IPS-18a (cell line): ENCODE data around the gene NCOA5.
A peak's percentile ranks its signal among the peaks of the same experiment; 100 is the strongest.

Experiments used
- H3K27ac ChIP-seq: one replicate; pipeline ENCODE4 v1.5.1; 2013; ENCODE audit warnings: low read length
- H3K27me3 ChIP-seq: one replicate; pipeline ENCODE4 v1.6.1; 2013; ENCODE audit warnings: mild to moderate bottlenecking, low read length; ENCODE audit not compliant: control insufficient read depth, insufficient read depth
- H3K36me3 ChIP-seq: one replicate; pipeline ENCODE4 v1.6.1; 2013; ENCODE audit warnings: low read depth, low read length; ENCODE audit not compliant: control insufficient read depth
- H3K4me1 ChIP-seq: one replicate; pipeline ENCODE4 v1.6.1; 2013; ENCODE audit warnings: low read depth, low read length; ENCODE audit not compliant: control insufficient read depth
- H3K4me3 ChIP-seq: one replicate; pipeline ENCODE4 v1.5.1; 2013; ENCODE audit warnings: low read length
- H3K9ac ChIP-seq: one replicate; pipeline ENCODE4 v1.6.1; 2013; ENCODE audit warnings: mild to moderate bottlenecking, low read length, moderate library complexity
- H3K9me3 ChIP-seq: one replicate; pipeline ENCODE4 v1.6.1; 2013; ENCODE audit warnings: low read depth, low read length; ENCODE audit not compliant: control insufficient read depth

NCOA5 gene

DNA sequence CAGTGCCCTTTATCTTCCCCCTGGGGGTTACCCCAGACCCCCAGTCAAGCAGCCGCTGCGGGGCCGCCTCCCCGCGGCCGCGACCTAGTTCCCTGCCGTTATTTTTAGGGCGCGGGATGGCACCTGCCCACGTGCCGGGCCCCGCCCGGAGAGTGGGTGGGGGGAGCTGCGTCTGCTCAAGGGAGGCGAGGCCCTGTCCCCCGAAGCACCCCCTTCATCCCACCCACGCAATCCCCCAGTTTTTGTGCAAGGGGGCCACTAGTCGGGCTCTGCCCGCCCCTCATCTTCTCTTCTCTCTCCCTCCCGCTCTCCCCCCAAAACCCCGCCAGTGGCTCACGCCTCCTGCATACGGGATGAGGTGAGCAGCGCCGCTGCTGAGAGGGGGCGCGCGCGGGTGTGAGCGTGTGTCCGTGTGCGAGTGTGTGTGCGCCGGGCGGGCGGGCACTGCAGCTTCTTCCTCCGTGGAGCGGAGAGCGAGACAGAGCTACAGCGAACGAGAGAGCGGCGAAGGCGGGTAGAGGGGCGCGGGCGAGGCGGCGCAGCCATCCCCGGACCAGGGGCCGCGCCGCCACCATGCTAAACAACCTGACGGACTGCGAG, 60.9 kb downstream of the NCOA5 start, which contains the start of gene SLC12A5:
SLC12A5 (plus strand) TSS at position 444 of the 600 bp plus-strand sequence; CDS start at position 574, 130 bp downstream.
- Histone ChIP-seq H3K27me3 (peaks cover 100% of the 10 kb centered on the region), H3K4me1 (no peaks in the 10 kb centered on the region), H3K9me3 (no peaks in the 10 kb centered on the region), H3K27ac (no peak within 1 kb of the TSS), H3K4me3 (no peak within 1 kb of the TSS), H3K9ac (no peak within 1 kb of the TSS), H3K36me3 (no peaks in the 10 kb centered on the region)

DNA sequence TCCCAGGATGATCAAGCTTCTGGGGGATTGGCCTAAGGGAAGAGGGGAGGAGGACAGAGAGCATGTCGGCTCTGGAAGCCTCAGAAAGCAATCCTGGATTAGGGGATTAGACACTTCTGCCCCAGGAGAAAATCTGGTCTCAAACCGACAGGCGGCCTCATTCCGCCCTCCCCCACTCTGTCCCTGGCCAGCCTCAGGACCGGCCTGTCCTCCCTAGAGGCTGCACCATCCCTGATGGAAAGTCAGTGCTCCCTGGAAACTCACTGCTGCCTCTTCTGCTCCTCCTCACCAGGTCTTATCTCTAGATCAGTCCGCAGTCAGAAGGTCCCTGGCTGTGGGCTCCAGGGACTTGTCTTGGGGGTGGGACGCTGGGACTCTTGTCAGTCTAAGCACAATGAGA, 61.7 kb downstream of the NCOA5 start:
- Histone ChIP-seq H3K4me3 (no peak overlapping the region), H3K36me3 (no peaks in the 10 kb centered on the region), H3K4me1 (no peaks in the 10 kb centered on the region), H3K9me3 (no peaks in the 10 kb centered on the region), H3K9ac (no peak overlapping the region), H3K27ac (no peak overlapping the region), H3K27me3 (peaks cover 100% of the 10 kb centered on the region)

DNA sequence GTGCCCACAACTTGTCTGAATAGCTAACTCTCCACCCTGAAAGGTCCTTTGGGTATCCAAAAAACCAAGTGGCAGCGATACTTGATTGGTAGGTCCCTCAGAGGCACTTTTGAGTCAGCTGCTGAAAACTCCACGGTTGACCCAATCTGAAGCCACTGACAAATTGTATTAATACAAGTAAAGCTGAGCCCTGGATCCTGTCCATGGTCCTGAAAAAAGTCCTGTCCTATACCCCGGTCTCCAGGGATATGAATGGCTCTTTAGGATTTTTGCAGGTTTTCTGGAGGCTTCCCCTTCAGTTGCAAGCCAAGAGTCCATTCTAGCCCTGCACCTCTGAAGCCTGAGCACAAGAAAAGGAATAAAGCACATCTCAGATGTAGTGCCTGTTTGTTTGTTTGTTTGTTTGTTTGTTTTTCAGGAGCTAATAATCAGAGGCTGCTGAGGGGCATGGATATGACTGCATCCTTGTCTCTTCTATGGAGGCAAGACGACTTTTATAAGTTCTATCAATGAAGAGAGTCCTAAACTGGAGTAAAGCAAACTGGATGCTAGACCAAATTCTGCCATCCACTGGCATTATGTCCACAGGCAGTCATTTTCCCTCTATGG, 62.4 kb downstream of the NCOA5 start:
- Histone ChIP-seq H3K4me1 (no peaks in the 10 kb centered on the region), H3K4me3 (no peak overlapping the region), H3K27me3 (peaks cover 94% of the 10 kb centered on the region), H3K27ac (no peak overlapping the region), H3K36me3 (no peaks in the 10 kb centered on the region), H3K9ac (no peak overlapping the region), H3K9me3 (no peaks in the 10 kb centered on the region)

DNA sequence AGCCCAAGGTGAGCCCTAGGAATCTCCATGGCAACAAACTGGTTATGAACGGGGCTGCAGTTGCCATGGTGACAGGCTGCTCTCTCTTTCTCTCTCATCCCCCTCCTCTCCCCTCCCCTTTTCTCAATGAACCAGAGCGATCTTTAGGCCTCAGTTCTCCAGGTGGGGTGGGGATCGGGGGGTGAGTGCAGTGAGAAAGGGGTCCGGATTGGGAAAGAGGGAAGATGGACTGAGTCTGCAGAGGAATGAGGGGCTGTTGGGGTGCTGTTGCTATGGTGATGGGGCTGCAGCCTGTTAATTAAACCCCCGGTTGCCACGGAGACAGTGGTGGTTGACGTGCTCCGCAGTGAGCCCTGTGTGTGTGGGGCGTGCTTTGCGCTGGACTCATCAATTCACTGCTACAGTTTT, 64.4 kb downstream of the NCOA5 start:
- peaks cover 80% of the 10 kb centered on the region for H3K27me3 ChIP-seq

DNA sequence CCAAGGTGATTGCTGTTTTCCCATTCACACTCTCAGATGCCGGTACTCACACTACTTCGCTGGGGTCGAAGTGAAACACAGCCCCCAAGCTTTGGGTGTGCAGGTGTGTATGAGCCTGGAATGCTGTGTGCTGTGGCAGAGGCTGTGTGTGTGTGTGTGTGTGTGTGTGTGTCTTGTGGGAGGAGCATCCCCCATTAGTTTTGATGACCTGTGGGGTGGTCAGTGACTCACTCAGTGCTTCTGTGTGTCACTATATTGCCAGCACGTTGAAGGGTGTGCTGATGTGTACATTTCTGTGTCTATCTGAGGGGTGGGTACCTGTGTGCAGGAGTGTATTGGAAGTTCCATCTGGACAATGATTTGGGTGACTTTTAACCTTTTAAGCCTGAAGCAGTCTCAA, 65.8 kb downstream of the NCOA5 start:
- Histone ChIP-seq H3K27ac (no peak overlapping the region), H3K9ac (no peak overlapping the region), H3K4me3 (no peak overlapping the region), H3K9me3 (no peaks in the 10 kb centered on the region), H3K27me3 (peaks cover 67% of the 10 kb centered on the region), H3K4me1 (no peaks in the 10 kb centered on the region), H3K36me3 (no peaks in the 10 kb centered on the region)

More for the DNA sequence above, 64.4 kb downstream of the NCOA5 start:
- Histone ChIP-seq H3K9ac (no peak overlapping the region), H3K36me3 (no peaks in the 10 kb centered on the region), H3K27ac (no peak overlapping the region), H3K9me3 (no peaks in the 10 kb centered on the region), H3K4me3 (no peak overlapping the region), H3K4me1 (no peaks in the 10 kb centered on the region)

DNA sequence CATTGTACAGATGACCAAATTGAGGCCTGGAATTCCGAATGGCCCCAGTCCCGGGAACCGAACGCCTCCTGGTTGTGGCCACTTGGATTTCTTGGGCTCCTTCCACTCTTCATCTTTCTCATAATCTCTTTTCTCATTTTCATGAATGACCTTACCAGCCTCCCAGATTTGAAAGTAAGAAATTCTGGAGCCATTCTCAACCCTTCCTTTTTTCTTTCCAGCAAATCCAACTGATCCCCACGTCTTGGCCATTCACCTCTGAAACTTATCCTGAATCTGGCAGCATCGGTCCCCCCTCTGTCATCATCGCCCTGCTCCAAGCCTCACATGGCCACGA, 66.6 kb downstream of the NCOA5 start:
- Histone ChIP-seq H3K4me1 (no peaks in the 10 kb centered on the region), H3K27ac (no peak overlapping the region), H3K36me3 (no peaks in the 10 kb centered on the region), H3K9ac (no peak overlapping the region), H3K9me3 (no peaks in the 10 kb centered on the region), H3K4me3 (no peak overlapping the region), H3K27me3 (peaks cover 58% of the 10 kb centered on the region)

DNA sequence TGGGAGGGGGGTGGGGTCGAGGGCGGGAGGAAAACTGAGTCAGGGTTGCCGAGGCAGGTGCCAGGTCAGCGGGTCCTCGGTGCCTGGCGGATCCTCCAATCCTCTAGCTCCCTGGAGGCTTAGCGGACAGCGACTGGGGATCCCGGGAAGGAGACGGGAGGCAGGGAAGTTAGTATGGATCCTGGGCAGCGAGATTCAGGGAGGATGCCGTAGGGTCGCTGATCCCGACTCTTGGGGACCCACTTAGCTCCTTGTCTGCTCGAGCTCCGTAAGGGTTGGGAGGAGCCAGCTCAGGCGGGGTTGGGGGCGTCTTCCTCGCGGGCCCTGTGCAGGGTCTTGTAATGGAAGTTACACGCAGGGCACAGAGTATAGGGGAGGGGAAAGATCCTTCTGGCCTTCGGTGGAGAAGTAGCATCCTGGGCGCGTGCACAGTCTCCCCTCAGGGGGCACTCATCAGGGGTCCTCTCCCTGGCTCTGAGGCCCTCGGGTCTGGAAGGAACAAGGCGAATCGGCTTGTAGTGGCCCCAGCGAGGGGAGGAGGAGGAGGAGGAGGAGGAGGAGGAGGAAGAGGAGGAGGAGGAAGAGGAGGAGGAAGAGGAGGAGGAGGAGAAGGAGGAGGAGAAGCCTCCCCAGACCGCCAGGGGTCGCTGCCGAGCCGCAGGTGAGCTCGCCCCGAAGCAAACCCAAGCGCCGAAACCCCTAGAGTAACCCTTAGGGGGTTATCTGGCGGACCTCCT, 67.2 kb downstream of the NCOA5 start:
- H3K36me3 ChIP-seq: no peaks in the 10 kb centered on the region
- H3K4me3 ChIP-seq: peak overlapping the region; percentile 65
- no peaks in the 10 kb centered on the region for H3K4me1 ChIP-seq
- peaks cover 52% of the 10 kb centered on the region for H3K27me3 ChIP-seq
- H3K9me3 ChIP-seq: no peaks in the 10 kb centered on the region
- H3K9ac ChIP-seq: no peak overlapping the region
- no peak overlapping the region for H3K27ac ChIP-seq

DNA sequence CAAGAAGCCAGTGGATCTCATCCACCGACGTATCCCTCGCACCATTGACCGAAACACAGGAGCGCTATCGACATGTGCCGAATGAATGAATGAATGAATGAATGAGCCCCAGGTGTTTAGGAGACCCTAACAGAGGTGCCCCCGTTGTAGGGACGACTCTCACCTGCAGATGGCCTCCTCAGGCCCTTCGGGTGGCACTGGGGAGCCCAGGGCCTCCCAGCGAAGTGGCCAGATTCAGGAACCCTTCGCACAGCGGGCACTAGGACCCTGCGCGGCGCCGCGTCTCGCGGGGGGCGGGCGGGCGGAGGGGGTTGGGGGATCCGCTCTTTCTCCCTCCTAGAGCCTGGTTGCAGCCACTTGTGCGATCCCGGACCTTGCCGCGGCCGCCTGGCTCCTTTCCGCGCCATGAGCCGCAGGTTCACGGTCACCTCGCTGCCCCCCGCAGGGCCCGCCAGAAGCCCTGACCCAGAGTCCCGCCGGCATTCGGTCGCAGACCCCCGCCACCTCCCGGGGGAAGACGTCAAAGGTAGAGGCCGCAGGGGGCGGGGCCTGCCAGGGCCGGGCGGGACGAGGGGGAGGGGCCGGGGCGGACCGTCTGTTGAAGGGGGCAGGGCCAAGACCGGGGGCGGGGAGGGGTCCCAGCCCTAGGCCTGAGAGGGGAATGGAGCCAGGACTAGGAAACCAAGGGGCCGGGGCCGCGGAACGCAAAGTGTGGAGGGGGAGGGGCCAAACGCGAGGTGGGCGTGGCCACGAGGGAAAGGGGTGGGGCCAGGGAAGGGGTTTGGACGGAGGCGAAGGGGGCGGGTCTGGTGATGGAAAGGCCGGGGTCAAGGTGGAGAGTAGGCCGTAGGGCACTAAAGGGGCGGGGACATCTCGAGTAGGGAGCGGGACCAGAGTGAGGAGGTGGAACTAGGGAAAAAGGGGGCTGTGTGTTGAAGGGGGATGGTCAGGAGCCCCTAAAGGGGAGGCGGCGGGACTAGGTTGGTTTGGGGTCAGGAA, 68.1 kb downstream of the NCOA5 start:
- H3K27ac ChIP-seq: no peak overlapping the region
- no peaks in the 10 kb centered on the region for H3K36me3 ChIP-seq
- peak overlapping the region; percentile 65 for H3K4me3 ChIP-seq
- no peaks in the 10 kb centered on the region for H3K4me1 ChIP-seq
- no peaks in the 10 kb centered on the region for H3K9me3 ChIP-seq
- peak overlapping the region; percentile 29 for H3K9ac ChIP-seq
- peaks cover 43% of the 10 kb centered on the region for H3K27me3 ChIP-seq

DNA sequence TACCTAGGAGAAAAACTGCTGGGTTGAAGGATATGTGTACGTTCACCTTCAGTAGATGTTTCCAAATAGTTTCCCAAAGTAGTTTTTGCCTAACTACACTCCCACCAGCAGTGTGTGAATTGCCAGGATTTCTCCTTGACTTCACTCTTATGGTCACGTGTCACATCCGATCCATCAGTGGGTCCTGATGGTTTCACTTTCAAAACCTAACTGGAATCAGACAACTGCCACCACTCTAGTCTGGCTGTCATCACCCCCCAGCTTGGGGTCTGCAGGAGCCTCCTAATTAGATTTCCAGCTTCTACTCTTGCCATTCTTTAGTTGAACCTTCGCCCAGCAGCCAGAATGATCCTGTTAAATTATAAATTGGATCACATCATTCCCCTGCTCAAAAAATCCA, 69.2 kb downstream of the NCOA5 start:
- Histone ChIP-seq H3K4me3 (no peak overlapping the region), H3K9me3 (no peaks in the 10 kb centered on the region), H3K27me3 (peaks cover 32% of the 10 kb centered on the region), H3K4me1 (no peaks in the 10 kb centered on the region), H3K27ac (no peak overlapping the region), H3K36me3 (no peaks in the 10 kb centered on the region), H3K9ac (no peak overlapping the region)

DNA sequence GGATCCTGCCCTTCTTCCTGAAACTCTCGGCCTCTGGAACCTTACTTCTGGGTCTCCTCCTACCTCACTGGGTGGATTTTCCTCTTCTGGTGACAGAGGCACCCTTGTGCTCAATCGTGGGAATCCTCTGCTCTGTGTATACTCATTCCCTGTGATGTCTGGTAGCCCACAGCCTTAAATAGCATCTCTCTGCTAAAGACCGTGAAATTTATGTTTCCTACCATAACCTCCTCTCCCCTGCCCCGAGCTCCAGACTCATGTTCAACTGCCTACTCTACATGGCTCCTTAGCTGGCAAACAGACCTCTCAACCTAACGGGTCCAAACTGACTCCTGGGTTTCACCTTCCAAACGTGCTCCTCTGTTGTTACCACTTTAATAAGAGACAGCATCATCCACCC, 71.2 kb downstream of the NCOA5 start:
- Histone ChIP-seq H3K9me3 (no peaks in the 10 kb centered on the region), H3K9ac (no peak overlapping the region), H3K27me3 (peaks cover 21% of the 10 kb centered on the region), H3K36me3 (no peaks in the 10 kb centered on the region), H3K27ac (no peak overlapping the region), H3K4me3 (no peak overlapping the region), H3K4me1 (no peaks in the 10 kb centered on the region)

DNA sequence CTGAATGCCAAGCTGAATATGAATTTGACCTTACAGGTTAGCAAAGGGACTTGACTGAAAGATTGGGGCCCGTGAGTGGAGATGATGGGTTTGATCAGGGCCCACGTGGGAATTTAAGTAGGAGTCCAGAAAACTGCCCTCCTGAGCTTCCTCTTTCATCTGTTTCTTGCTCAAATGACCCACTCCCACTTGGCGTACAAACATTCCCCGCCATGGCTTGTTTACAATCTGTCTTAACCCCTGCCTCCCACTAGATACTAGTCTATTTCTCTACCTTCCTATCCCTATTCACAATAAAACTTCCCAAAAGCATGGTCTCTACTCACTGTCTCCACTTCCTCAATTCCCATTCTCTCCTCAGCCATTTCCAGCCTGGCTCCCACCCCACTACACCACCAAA, 71.7 kb downstream of the NCOA5 start:
- Histone ChIP-seq H3K27me3 (peaks cover 21% of the 10 kb centered on the region), H3K4me1 (no peaks in the 10 kb centered on the region)

More for the DNA sequence above, 71.7 kb downstream of the NCOA5 start:
- no peak overlapping the region for H3K9ac ChIP-seq
- no peak overlapping the region for H3K4me3 ChIP-seq
- H3K36me3 ChIP-seq: no peaks in the 10 kb centered on the region
- no peak overlapping the region for H3K27ac ChIP-seq
- no peaks in the 10 kb centered on the region for H3K9me3 ChIP-seq
